Upper lobe of left lung (tissue), 6 donors: ENCODE data around the gene CNNM4. TPM values are rescaled to one million over a fixed set of nuclear protein-coding genes. Genes with fewer than 3 reads are reported as not detected.

ENCODE experiments used
- ATAC-seq, 2 donors: fragments of 200-7000 bp; cut with Tn5 transposase; one replicate each; pipeline ENCODE4 v1.9.1; 2022; ENCODE audit warnings: mild to moderate bottlenecking in 2 of 2, moderate library complexity in 2 of 2; ENCODE audit not compliant: low FRiP score in 2 of 2
- DNase-seq, 2 donors: peaks; one replicate each; pipeline ENCODE4 v3.0.0-alpha.2; 2019 to 2020
- H3K27ac ChIP-seq, 4 donors: fragments of 200-600 bp; sonication (generic); one replicate each; pipeline ENCODE4 v1.5.1; 2016 to 2019
- H3K27me3 ChIP-seq, 4 donors: fragments of 200-600 bp; sonication (generic); one replicate each; pipeline ENCODE4 v1.5.1; 2017 to 2019
- H3K36me3 ChIP-seq, 4 donors: fragments of 200-600 bp; sonication (generic); one replicate each; pipeline ENCODE4 v1.5.1; 2016 to 2019
- H3K4me1 ChIP-seq, 4 donors: fragments of 200-600 bp; sonication (generic); one replicate each; pipeline ENCODE4 v1.5.1; 2018 to 2019
- H3K4me3 ChIP-seq, 4 donors: fragments of 200-600 bp; sonication (generic); one replicate each; pipeline ENCODE4 v1.5.1; 2017 to 2019; ENCODE audit warnings: mild to moderate bottlenecking in 2 of 4, moderate library complexity in 1 of 4
- H3K9me3 ChIP-seq, 4 donors: fragments of 200-600 bp; sonication (generic); one replicate each; pipeline ENCODE4 v1.5.1; 2018 to 2019
- EP300 ChIP-seq, 4 donors: sonication (generic); formaldehyde crosslinking; IDR thresholded peaks; one replicate each; pipeline ENCODE4 v1.5.1; 2017; ENCODE audit warnings: antibody characterized with exemption in 4 of 4, control low read depth in 2 of 4
- POLR2A ChIP-seq, 4 donors: fragments of 450-650 bp; IDR thresholded peaks; one replicate each; pipeline ENCODE4 v1.5.1; 2016 to 2017; ENCODE audit warnings: antibody characterized with exemption in 4 of 4, mild to moderate bottlenecking in 2 of 4
- POLR2AphosphoS5 ChIP-seq, 2 donors: sonication (generic); formaldehyde crosslinking; IDR thresholded peaks; one replicate each; pipeline ENCODE4 v1.5.1; 2017; ENCODE audit warnings: antibody characterized with exemption in 2 of 2
- WGBS, 2 donors: methylation state at CpG; one replicate each; pipeline ENCODE4 v1.1.5; 2017 to 2018; 5-methylcytosine and 5-hydroxymethylcytosine counted together
- total RNA-seq, 6 donors: library from RNA; depleted of rRNA in 4 of 6; stranded (reverse); fragments of >200 nt in 4 of 6; gene quantifications; one replicate each; pipeline versions ENCODE4 v1.1.0 to v1.2.1, GENCODE V29; 2016 to 2021
- TF ChIP-seq, protein P1 (sequence below), 6 experiments: fragments of 450-650 bp in 4 of 6; fragments of 200-600 bp in 2 of 6; sonication (generic) in 2 of 6; IDR thresholded peaks; one replicate each; pipeline ENCODE4 v1.5.1; 2016 to 2019; ENCODE audit warnings: antibody characterized with exemption in 6 of 6
- donor health status: DM: no; HTN: no; CAD: no; lungs with moderate emphysema.
- donor health status: DM: no; HTN: yes; CAD: no; lungs with severe emphysema.

The CNNM4 gene
- total RNA-seq, 6 donors from 2014 or later = 12.8 to 26.9 (median 22.1) TPM

DNA sequence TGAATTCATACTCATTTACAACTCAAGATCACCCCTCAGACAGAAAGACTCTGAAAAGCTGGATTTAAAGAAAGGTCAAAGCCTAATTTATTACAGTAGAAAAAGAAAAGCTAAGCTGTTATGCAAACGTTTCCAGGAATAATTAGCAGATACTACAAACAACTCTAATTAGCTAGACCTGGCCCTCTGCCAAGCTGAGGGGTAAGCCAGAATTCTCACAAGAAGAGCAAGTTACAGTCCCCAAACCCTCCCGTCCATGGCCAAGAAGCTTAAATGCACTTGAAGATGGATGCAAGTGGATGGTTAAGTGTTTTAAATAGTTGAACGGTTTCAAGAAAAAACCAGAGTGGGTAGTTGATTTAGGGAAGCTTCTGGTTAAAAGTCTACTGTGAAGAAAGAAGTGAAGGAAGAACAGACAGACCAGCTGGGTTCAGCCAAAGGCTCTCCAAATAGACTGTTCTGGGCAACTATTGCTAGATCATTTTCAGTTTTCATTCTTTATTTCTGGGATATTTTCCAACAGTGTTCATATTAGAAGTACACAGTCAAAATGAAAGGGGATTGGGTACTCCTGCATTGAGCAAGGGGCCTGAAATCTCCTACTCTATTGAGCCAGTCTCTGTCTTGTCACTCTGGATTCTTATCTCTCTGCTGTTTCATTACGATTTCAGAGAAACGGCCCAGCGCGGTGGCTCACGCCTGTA lies 25.7 kb upstream of the CNNM4 start:
- H3K27ac ChIP-seq = peak overlapping the region in 3 of 4 donors; percentile 6 to 37 (median 24)
- no peak overlapping the region for H3K4me3 ChIP-seq
- TF ChIP-seq, protein P1, sequence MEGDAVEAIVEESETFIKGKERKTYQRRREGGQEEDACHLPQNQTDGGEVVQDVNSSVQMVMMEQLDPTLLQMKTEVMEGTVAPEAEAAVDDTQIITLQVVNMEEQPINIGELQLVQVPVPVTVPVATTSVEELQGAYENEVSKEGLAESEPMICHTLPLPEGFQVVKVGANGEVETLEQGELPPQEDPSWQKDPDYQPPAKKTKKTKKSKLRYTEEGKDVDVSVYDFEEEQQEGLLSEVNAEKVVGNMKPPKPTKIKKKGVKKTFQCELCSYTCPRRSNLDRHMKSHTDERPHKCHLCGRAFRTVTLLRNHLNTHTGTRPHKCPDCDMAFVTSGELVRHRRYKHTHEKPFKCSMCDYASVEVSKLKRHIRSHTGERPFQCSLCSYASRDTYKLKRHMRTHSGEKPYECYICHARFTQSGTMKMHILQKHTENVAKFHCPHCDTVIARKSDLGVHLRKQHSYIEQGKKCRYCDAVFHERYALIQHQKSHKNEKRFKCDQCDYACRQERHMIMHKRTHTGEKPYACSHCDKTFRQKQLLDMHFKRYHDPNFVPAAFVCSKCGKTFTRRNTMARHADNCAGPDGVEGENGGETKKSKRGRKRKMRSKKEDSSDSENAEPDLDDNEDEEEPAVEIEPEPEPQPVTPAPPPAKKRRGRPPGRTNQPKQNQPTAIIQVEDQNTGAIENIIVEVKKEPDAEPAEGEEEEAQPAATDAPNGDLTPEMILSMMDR (IDR thresholded peaks at IDR 0.05) = no peak
- no peak for TF ChIP-seq POLR2A (IDR thresholded peaks at IDR 0.05)
- no peak for TF ChIP-seq POLR2AphosphoS5 (IDR thresholded peaks at IDR 0.05)
- TF ChIP-seq EP300 (IDR thresholded peaks at IDR 0.05) = no peak
- WGBS, 2 donors = 67 to 75% methylated on average over 8 of the region's 8 CpGs
- no peak for ATAC-seq
- H3K9me3 ChIP-seq = no peaks in the 10 kb centered on the region
- no peak for DNase-seq
- H3K36me3 ChIP-seq = peaks cover 19 to 54% (median 44%) of the 10 kb centered on the region in 4 donors
- no peaks in the 10 kb centered on the region for H3K27me3 ChIP-seq
- peaks cover 14 to 37% (median 25%) of the 10 kb centered on the region in 4 donors for H3K4me1 ChIP-seq

DNA sequence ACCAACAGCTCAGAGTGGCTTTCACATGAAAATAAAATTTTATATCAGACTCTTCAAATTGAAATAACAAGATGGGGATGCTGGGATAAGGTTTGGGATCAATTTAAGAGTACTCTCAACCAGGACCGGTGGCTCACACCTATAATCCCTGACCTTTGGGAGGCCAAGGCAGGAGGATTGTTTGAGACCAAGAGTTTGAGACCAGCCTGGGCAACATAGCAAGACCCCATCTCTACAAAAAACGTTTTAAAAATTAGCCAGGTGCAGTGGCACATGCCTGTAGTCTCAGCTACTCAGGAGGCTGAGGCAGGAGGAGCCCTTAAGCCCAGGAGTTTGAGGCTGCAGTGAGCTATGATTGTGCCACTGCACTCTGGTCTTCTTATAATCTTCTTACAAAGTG lies 23.5 kb upstream of the CNNM4 start:
- Histone ChIP-seq H3K27me3 (no peaks in the 10 kb centered on the region), H3K4me1 (peaks cover 17 to 43% (median 29%) of the 10 kb centered on the region in 4 donors), H3K27ac (no peak overlapping the region), H3K36me3 (peaks cover 14 to 33% (median 23%) of the 10 kb centered on the region in 4 donors), H3K4me3 (no peak overlapping the region), H3K9me3 (no peaks in the 10 kb centered on the region)
- no peak for ATAC-seq
- DNase-seq = no peak
- TF ChIP-seq POLR2A (IDR thresholded peaks at IDR 0.05) = no peak
- 83 to 88% methylated on average over 2 of the region's 2 CpGs for WGBS, 2 donors

DNA sequence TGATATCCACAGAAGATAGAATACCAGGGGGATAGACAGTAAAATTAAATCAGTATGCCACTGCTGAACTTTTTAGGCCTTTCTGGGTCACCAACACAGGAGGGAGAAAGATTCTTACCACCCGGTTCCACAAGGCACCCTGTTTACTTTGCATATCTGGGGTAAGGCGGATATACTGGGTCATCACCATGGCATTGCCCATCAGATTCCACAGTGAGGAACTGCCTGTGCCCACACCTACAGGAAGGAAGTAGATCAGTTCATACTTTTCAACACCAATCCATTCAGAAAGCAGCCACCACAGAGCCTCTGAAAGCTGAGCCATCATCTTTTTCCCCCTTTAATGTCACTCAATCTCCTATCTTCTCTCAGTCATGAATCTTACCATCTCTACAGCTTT lies 22.9 kb upstream of the CNNM4 start:
- no peak for DNase-seq
- Histone ChIP-seq H3K27ac (no peak overlapping the region), H3K9me3 (no peaks in the 10 kb centered on the region), H3K27me3 (no peaks in the 10 kb centered on the region), H3K4me3 (no peak overlapping the region), H3K4me1 (peaks cover 17 to 43% (median 29%) of the 10 kb centered on the region in 4 donors), H3K36me3 (peaks cover 14 to 27% (median 18%) of the 10 kb centered on the region in 4 donors)
- 49 to 50% methylated on average over 2 of the region's 2 CpGs for WGBS, 2 donors
- no peak for ATAC-seq
- TF ChIP-seq POLR2AphosphoS5 (IDR thresholded peaks at IDR 0.05) (no peak), EP300 (IDR thresholded peaks at IDR 0.05) (no peak), POLR2A (IDR thresholded peaks at IDR 0.05) (no peak)

DNA sequence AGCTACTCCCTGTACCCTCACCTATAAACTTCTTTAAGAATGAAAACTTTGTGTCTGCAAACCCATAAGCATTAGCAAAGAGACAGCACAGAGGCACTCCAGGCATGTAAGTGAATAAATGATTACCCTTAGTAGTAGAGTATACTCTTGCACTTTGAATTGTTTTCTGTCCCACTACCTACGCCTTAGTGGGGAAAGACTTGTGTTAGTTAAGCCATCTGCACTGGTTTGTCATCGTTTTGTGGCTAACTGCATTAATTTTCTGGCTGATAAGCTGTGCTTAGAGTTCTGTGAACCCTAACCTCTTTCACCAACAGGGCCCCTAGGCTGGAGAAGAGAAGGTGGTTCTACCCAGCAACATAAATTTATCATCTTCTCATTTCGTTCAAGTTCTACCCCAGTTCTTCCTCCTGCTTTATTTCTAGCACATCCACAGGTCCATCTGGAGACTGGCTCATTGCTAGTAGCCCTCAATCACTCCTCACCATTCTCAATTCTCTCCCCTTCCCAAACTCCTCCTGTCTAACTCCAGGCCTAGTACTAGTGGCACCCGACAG lies 21.5 kb upstream of the CNNM4 start:
- H3K27ac ChIP-seq = peak overlapping the region; percentile 69 to 88 (median 82)
- peak in 1 of 2 donors; percentile 36 for ATAC-seq
- 16 to 29% methylated on average over 4 of the region's 4 CpGs for WGBS, 2 donors
- H3K9me3 ChIP-seq = no peaks in the 10 kb centered on the region
- peaks cover 2 to 14% (median 6%) of the 10 kb centered on the region in 4 donors for H3K36me3 ChIP-seq
- peak overlapping the region; percentile 76 to 99 (median 86) for H3K4me3 ChIP-seq
- peaks cover 17 to 43% (median 29%) of the 10 kb centered on the region in 4 donors for H3K4me1 ChIP-seq
- TF ChIP-seq, protein P1 (IDR thresholded peaks at IDR 0.05) = no peak
- TF ChIP-seq EP300 (IDR thresholded peaks at IDR 0.05) = no peak
- no peak for TF ChIP-seq POLR2A (IDR thresholded peaks at IDR 0.05)
- no peak for TF ChIP-seq POLR2AphosphoS5 (IDR thresholded peaks at IDR 0.05)
- DNase-seq = no peak
- no peaks in the 10 kb centered on the region for H3K27me3 ChIP-seq

DNA sequence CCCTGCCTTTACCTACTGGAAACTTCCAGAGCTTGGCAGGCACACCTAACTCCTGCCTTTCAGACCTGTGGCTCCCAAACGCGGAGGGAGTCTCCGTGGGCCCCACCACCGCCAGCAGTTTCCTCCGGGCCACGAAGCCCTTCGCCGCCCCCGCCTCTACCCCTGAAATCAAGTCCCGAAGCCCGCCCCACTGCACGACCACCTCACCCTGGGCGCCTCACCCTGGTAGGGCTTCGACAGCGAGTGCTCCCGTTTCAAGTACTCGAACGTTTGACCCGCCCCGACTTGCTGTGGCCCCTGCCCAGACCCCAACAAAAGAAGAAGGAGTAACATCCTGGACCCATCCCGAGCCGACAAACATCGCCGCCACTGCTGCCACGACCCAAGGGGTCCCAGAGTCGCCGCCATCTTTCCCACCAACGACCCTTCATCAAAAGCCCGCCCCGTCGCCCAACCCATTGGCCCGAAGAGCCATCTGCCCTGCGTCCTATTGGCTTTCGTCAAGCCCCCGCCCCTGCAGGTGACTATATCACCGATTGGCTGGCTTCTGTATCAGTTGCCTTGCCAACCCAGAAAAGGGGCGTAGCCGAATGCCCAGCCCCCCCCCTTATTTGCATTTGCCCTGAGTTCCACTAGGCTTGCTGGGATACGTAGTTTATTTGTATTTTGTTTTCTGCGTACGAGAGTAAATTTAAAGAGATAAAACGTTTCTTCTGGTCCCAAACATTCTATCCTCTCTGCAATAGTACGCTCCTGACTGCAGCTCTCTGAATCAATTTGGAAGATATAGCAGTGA lies 20.9 kb upstream of the CNNM4 start, which contains the start of gene LMAN2L:
Gene LMAN2L (minus strand): TSS at position 432 of the 796 bp plus-strand sequence. CDS start 24 bp downstream, at position 408.
- DNase-seq (peak; percentile 91 to 99), ATAC-seq (peak; percentile 99 to 100)
- Histone ChIP-seq H3K36me3 (peaks cover 0 to 7% (median 2%) of the 10 kb centered on the region in 4 donors), H3K27me3 (no peaks in the 10 kb centered on the region), H3K4me3 (peak within 1 kb of the TSS; percentile 76 to 99 (median 86)), H3K9me3 (no peaks in the 10 kb centered on the region), H3K4me1 (peaks cover 17 to 39% (median 28%) of the 10 kb centered on the region in 4 donors), H3K27ac (peak within 1 kb of the TSS; percentile 69 to 88 (median 82))
- 1% methylated on average over 15 to 38 of the region's 43 CpGs for WGBS, 2 donors
- TF ChIP-seq, protein P1 (IDR thresholded peaks at IDR 0.05) = peak in 2 of 6 experiments; percentile 4 to 6
- TF ChIP-seq EP300 (IDR thresholded peaks at IDR 0.05) = no peak
- TF ChIP-seq POLR2AphosphoS5 (IDR thresholded peaks at IDR 0.05) = peak in 1 of 2 donors; percentile 58
- peak in 2 of 4 donors; percentile 25 to 68 for TF ChIP-seq POLR2A (IDR thresholded peaks at IDR 0.05)
